A549 (cell line): Measurements from ENCODE around the gene GFY. TPM values are rescaled to one million over a fixed set of nuclear protein-coding genes. Genes with fewer than 3 reads are reported as not detected.

Experiments used
- ATAC-seq, 2 experiments: fragments of 200-7000 bp in 1 of 2; fragments of >200 bp in 1 of 2; cut with Nextera tagmentation in 1 of 2; cut with Tn5 transposase in 1 of 2; 3 replicates each; pipeline versions ENCODE4 v1.8.0 to v1.9.1; 2018 to 2020; ENCODE audit warnings: mild to moderate bottlenecking in 1 of 2, moderate library complexity in 1 of 2
- CTCF ChIA-PET: fragments of 300-600 bp; sonication (Branson Sonifier 250); formaldehyde crosslinking; extraction: SDS; loops from one replicate; lab custom pipeline; 2021; ENCODE audit warnings: antibody characterized with exemption, inconsistent platforms; lab: Yijun Ruan, JAX
- POLR2A ChIA-PET: fragments of 350-600 bp; formaldehyde crosslinking; extraction: SDS; loops from one replicate; lab custom pipeline; 2021; ENCODE audit warnings: antibody characterized with exemption, inconsistent platforms; lab: Yijun Ruan, JAX
- DNase-seq, 2 experiments: peaks; one replicate each; pipeline versions ENCODE4 v3.0.0 to v3.0.0-alpha.2; 2011 to 2016; ENCODE audit warnings: low read depth in 1 of 2, low spot score in 1 of 2
- FAIRE-seq: peaks from 2 replicates; lab custom pipeline; 2011; peaks lifted over from hg19 to GRCh38; lab: Jason Lieb, UNC
- H3K27ac ChIP-seq, 2 experiments: fragments of >200 bp; sonication (Bioruptor Twin); formaldehyde crosslinking; 3 replicates each; pipeline ENCODE4 v1.5.1; 2016 to 2017
- H3K4me1 ChIP-seq: fragments of >200 bp; sonication (Bioruptor Twin); formaldehyde crosslinking; 3 replicates; pipeline ENCODE4 v1.6.1; 2016
- H3K4me2 ChIP-seq: fragments of >200 bp; sonication (Bioruptor Twin); formaldehyde crosslinking; 3 replicates; pipeline ENCODE4 v1.6.1; 2016
- H3K4me3 ChIP-seq: fragments of >200 bp; sonication (Bioruptor Twin); formaldehyde crosslinking; 3 replicates; pipeline ENCODE4 v1.5.1; 2016
- H3K9me3 ChIP-seq: fragments of >200 bp; sonication (Bioruptor Twin); formaldehyde crosslinking; 3 replicates; pipeline ENCODE4 v1.6.1; 2016
- BHLHE40 ChIP-seq: IDR thresholded peaks from 2 replicates; pipeline ENCODE4 v1.6.1; 2012; ENCODE audit warnings: low read depth, low read length, inconsistent platforms
- CBX2 ChIP-seq: fragments of 200-600 bp; sonication (generic); IDR thresholded peaks from 2 replicates; pipeline ENCODE4 v1.6.1; 2016; ENCODE audit warnings: low read depth, mild to moderate bottlenecking, borderline replicate concordance
- CHD2 ChIP-seq: fragments of 150-350 bp; IDR thresholded peaks from 2 replicates; pipeline ENCODE4 v1.6.1; 2014; ENCODE audit warnings: low read length; ENCODE audit not compliant: partially characterized antibody
- CHD4 ChIP-seq: fragments of 200-600 bp; sonication (generic); IDR thresholded peaks from 2 replicates; pipeline ENCODE4 v1.6.1; 2016; ENCODE audit warnings: antibody characterized with exemption, mild to moderate bottlenecking, borderline replicate concordance
- E2F6 ChIP-seq: IDR thresholded peaks from 2 replicates; pipeline ENCODE4 v1.6.1; 2012; ENCODE audit warnings: low read depth, borderline replicate concordance
- EHF ChIP-seq: fragments of 250-450 bp; sonication (Bioruptor Pico); IDR thresholded peaks from 2 replicates; pipeline ENCODE4 v1.5.0; 2020; ENCODE audit warnings: mild to moderate bottlenecking
- ELK1 ChIP-seq: fragments of 150-350 bp; IDR thresholded peaks from 2 replicates; pipeline ENCODE4 v1.6.1; 2014; ENCODE audit warnings: low read depth, mild to moderate bottlenecking, low read length
- EP300 ChIP-seq, 2 experiments: fragments of >200 bp; sonication (Bioruptor Twin); formaldehyde crosslinking; IDR thresholded peaks; 2 replicates in 1 of 2; 3 replicates in 1 of 2; pipeline ENCODE4 v1.6.1; 2016 to 2017
- ESRRA ChIP-seq: fragments of 150-350 bp; IDR thresholded peaks from 2 replicates; pipeline ENCODE4 v1.6.1; 2014; ENCODE audit warnings: mild to moderate bottlenecking, low read length, borderline replicate concordance
- FOSB ChIP-seq: fragments of 250-450 bp; sonication (Bioruptor Pico); IDR thresholded peaks from 2 replicates; pipeline ENCODE4 v1.5.0; 2020; ENCODE audit warnings: mild to moderate bottlenecking, moderate library complexity
- FOSL2 ChIP-seq, 2 experiments: fragments of 450-650 bp in 1 of 2; fragments of >200 bp in 1 of 2; sonication (Bioruptor Twin) in 1 of 2; formaldehyde crosslinking; IDR thresholded peaks; 2 replicates each; pipeline versions ENCODE4 v1.5.0 to v1.6.1; 2016 to 2020; ENCODE audit warnings: mild to moderate bottlenecking in 1 of 2, moderate library complexity in 1 of 2
- FOXS1 ChIP-seq: fragments of 250-450 bp; sonication (Bioruptor Pico); IDR thresholded peaks from 2 replicates; pipeline ENCODE4 v1.5.0; 2020; ENCODE audit warnings: mild to moderate bottlenecking, moderate library complexity
- HDAC2 ChIP-seq: fragments of 200-600 bp; sonication (generic); IDR thresholded peaks from 2 replicates; pipeline ENCODE4 v1.6.1; 2016
- HEYL ChIP-seq: fragments of 250-450 bp; sonication (Bioruptor Pico); IDR thresholded peaks from 2 replicates; pipeline ENCODE4 v1.8.0; 2021; ENCODE audit warnings: mild to moderate bottlenecking, moderate library complexity
- HOXB13 ChIP-seq: fragments of 250-450 bp; sonication (Bioruptor Pico); IDR thresholded peaks from 2 replicates; pipeline ENCODE4 v1.5.0; 2020; ENCODE audit warnings: low read depth, mild to moderate bottlenecking, moderate library complexity
- KDM5A ChIP-seq: fragments of 200-600 bp; sonication (generic); IDR thresholded peaks from 2 replicates; pipeline ENCODE4 v1.6.1; 2016; ENCODE audit warnings: antibody characterized with exemption, mild to moderate bottlenecking
- MAFK ChIP-seq: fragments of 450-650 bp; IDR thresholded peaks from 2 replicates; pipeline ENCODE4 v1.6.1; 2014; ENCODE audit not compliant: partially characterized antibody
- MAX ChIP-seq: IDR thresholded peaks from 2 replicates; pipeline ENCODE4 v1.6.1; 2012
- NFE2L2 ChIP-seq: fragments of 150-350 bp; conservative IDR thresholded peaks from 2 replicates; pipeline ENCODE4 v1.6.1; 2014; ENCODE audit warnings: low read length
- NPAS2 ChIP-seq: fragments of 250-450 bp; sonication (Bioruptor Pico); IDR thresholded peaks from 2 replicates; pipeline ENCODE4 v1.8.0; 2022; ENCODE audit warnings: mild to moderate bottlenecking, moderate library complexity, borderline replicate concordance
- PHF8 ChIP-seq: fragments of 200-600 bp; sonication (generic); IDR thresholded peaks from 2 replicates; pipeline ENCODE4 v1.6.1; 2016; ENCODE audit warnings: low read depth, mild to moderate bottlenecking, antibody characterized with exemption, moderate library complexity, borderline replicate concordance
- POLR2A ChIP-seq: IDR thresholded peaks from 2 replicates; pipeline ENCODE4 v1.6.1; 2012; ENCODE audit warnings: mild to moderate bottlenecking, low read length
- POLR2AphosphoS2 ChIP-seq: conservative IDR thresholded peaks from 2 replicates; pipeline ENCODE4 v1.6.1; 2012; ENCODE audit warnings: low read length, improper control_type of control experiment, inconsistent platforms
- RAD21 ChIP-seq, 2 experiments: fragments of >200 bp in 1 of 2; sonication (Bioruptor Twin) in 1 of 2; formaldehyde crosslinking in 1 of 2; IDR thresholded peaks in 1 of 2; conservative IDR thresholded peaks in 1 of 2; 2 replicates in 1 of 2; 3 replicates in 1 of 2; pipeline ENCODE4 v1.6.1; 2012 to 2018; ENCODE audit warnings: inconsistent platforms in 1 of 2
- RARB ChIP-seq: fragments of 250-450 bp; sonication (Bioruptor Pico); IDR thresholded peaks from 2 replicates; pipeline ENCODE4 v1.8.0; 2021; ENCODE audit warnings: mild to moderate bottlenecking, moderate library complexity
- SREBF2 ChIP-seq: fragments of 450-650 bp; IDR thresholded peaks from 2 replicates; pipeline ENCODE4 v1.6.1; 2014; ENCODE audit warnings: mild to moderate bottlenecking, moderate library complexity
- TFCP2L1 ChIP-seq: fragments of 250-450 bp; sonication (Bioruptor Pico); IDR thresholded peaks from 2 replicates; pipeline ENCODE4 v1.5.0; 2021; ENCODE audit warnings: mild to moderate bottlenecking
- USF2 ChIP-seq: fragments of 450-650 bp; IDR thresholded peaks from 2 replicates; pipeline ENCODE4 v1.6.1; 2014; ENCODE audit warnings: antibody characterized with exemption
- ZFP36 ChIP-seq: fragments of 450-650 bp; IDR thresholded peaks from 2 replicates; pipeline ENCODE4 v1.6.1; 2014; ENCODE audit warnings: borderline replicate concordance; ENCODE audit not compliant: partially characterized antibody
- WGBS: methylation state at CpG from one replicate; pipeline ENCODE4 v1.1.6; 2017; ENCODE audit errors: missing lambda C conversion rate; 5-methylcytosine and 5-hydroxymethylcytosine counted together
- polyA plus RNA-seq, 4 experiments: library from polyadenylated mRNA; depleted of rRNA in 3 of 4; stranded (reverse); fragments of >200 nt; fragmentation: RNase III in 1 of 4; extraction: RNeasy Plus Mini Kit Qiagen cat#74134 plus additional on column Dnase treatment in 1 of 4; gene quantifications; 2 replicates in 3 of 4; 3 replicates in 1 of 4; pipeline ENCODE4 v1.2.3, GENCODE V29; 2011 to 2017

The GFY gene
- polyA plus RNA-seq, 2 of the 4 experiments (the other 2 are of a cell fraction): 0.06 TPM; not detected in 1

GRCh38 chr19:49437231-49437630 lies 12.0 kb downstream of the GFY start:
- WGBS: 15% methylated on average over 6 of the region's 8 CpGs
- ATAC-seq: no peak
- TF ChIP-seq POLR2A (no peak), RARB (no peak), HOXB13 (no peak), CBX2 (no peak), USF2 (no peak), EHF (CRISPR knock-in tag) (no peak), PHF8 (no peak), HEYL (CRISPR knock-in tag) (no peak), MAX (no peak), ZFP36 (no peak), CHD2 (no peak), CHD4 (no peak), TFCP2L1 (CRISPR knock-in tag) (no peak), FOSB (CRISPR knock-in tag) (no peak), FOSL2 (IDR thresholded peaks at IDR 0.05) (no peak), FOSL2 (CRISPR knock-in tag; IDR thresholded peaks at IDR 0.05) (no peak)
- ChIA-PET POLR2A (interaction anchor here (1.7 kb wide), 1 partner anchor 15 kb away, joined by 6 read pairs; the partner anchor contains the start of gene PIH1D1), CTCF (interaction anchor here (1.2 to 2.4 kb wide), 3 partner anchors 12 to 46 kb away, joined by 3 to 23 read pairs (median 5); partner anchors contain the start of gene GFY)
- H3K4me2 ChIP-seq: no peak overlapping the region
- H3K4me1 ChIP-seq: peaks cover 16% of the 10 kb centered on the region
- FAIRE-seq: no peak
- DNase-seq: no peak
- no peak overlapping the region for H3K27ac ChIP-seq
- H3K4me3 ChIP-seq: no peak overlapping the region
- H3K9me3 ChIP-seq: no peaks in the 10 kb centered on the region; the same call in 2 of the 3 replicates

GRCh38 chr19:49438261-49438660 lies 13.1 kb downstream of the GFY start:
- Histone ChIP-seq H3K4me1 (peaks cover 19% of the 10 kb centered on the region), H3K4me3 (no peak overlapping the region), H3K4me2 (no peak overlapping the region), H3K9me3 (no peaks in the 10 kb centered on the region), H3K27ac (no peak overlapping the region)
- ChIA-PET POLR2A (no interaction called here), CTCF (interaction anchor here (19.0 kb wide), 1 partner anchor 46 kb away, joined by 244 read pairs; the partner anchor contains the start of gene KASH5)
- DNase-seq (no peak), ATAC-seq (no peak), FAIRE-seq (no peak)
- WGBS: 3% methylated on average over 6 of the region's 6 CpGs
- TF ChIP-seq NFE2L2: no peak
- no peak for TF ChIP-seq HDAC2
- no peak for TF ChIP-seq PHF8
- no peak for TF ChIP-seq ESRRA
- no peak for TF ChIP-seq NPAS2
- TF ChIP-seq HOXB13: no peak
- TF ChIP-seq MAFK: no peak
- no peak for TF ChIP-seq POLR2AphosphoS2
- TF ChIP-seq E2F6: no peak
- no peak for TF ChIP-seq KDM5A
- TF ChIP-seq EHF (CRISPR knock-in tag): no peak
- no peak for TF ChIP-seq TFCP2L1 (CRISPR knock-in tag)
- no peak for TF ChIP-seq BHLHE40
- TF ChIP-seq SREBF2: no peak
- TF ChIP-seq ELK1: no peak
- no peak for TF ChIP-seq EP300 (IDR thresholded peaks at IDR 0.05)
- TF ChIP-seq RAD21 (conservative IDR thresholded peaks at IDR 0.05 in 1 of 2, IDR thresholded peaks at IDR 0.05 in 1 of 2): no peak
- TF ChIP-seq FOXS1 (CRISPR knock-in tag): no peak
